ENCODE data around the gene BMP6.

BMP6 gene

GRCh38 chr6:7691675-7692452 lies 34.0 kb upstream of the BMP6 start:
- DNase-seq, result no peak
- H3K27ac ChIP-seq (ENCODE audit: insufficient read depth, low read length, poor library complexity, severe bottlenecking), result no peak overlapping the region
- H3K4me3 ChIP-seq (ENCODE audit: insufficient read depth, low read depth, low read length, poor library complexity, severe bottlenecking), result no peak overlapping the region

GRCh38 chr6:7692453-7692784 lies 33.5 kb upstream of the BMP6 start:
- Histone ChIP-seq H3K9me3 (ENCODE audit: control insufficient read depth, low read length) (no peaks in the 10 kb centered on the region), H3K27ac (ENCODE audit: insufficient read depth, low read length, poor library complexity, severe bottlenecking) (no peak overlapping the region), H3K36me3 (ENCODE audit: control insufficient read depth, insufficient read depth, low read length) (no peaks in the 10 kb centered on the region), H3K4me1 (ENCODE audit: control insufficient read depth, insufficient read depth, low read length, poor library complexity, severe bottlenecking) (no peaks in the 10 kb centered on the region), H3K27me3 (replicated peaks; ENCODE audit: control insufficient read depth, insufficient read depth, low read length, poor library complexity, severe bottlenecking) (no peaks in the 10 kb centered on the region), H3K4me3 (ENCODE audit: insufficient read depth, low read depth, low read length, poor library complexity, severe bottlenecking) (no peak overlapping the region)
- DNase-seq, result no peak

More at GRCh38 chr6:7691675-7692452, 34.0 kb upstream of the BMP6 start:
- Histone ChIP-seq H3K9me3 (ENCODE audit: control insufficient read depth, low read length) (no peaks in the 10 kb centered on the region), H3K4me1 (ENCODE audit: control insufficient read depth, insufficient read depth, low read length, poor library complexity, severe bottlenecking) (no peaks in the 10 kb centered on the region), H3K36me3 (ENCODE audit: control insufficient read depth, insufficient read depth, low read length) (no peaks in the 10 kb centered on the region), H3K27me3 (replicated peaks; ENCODE audit: control insufficient read depth, insufficient read depth, low read length, poor library complexity, severe bottlenecking) (no peaks in the 10 kb centered on the region)

GRCh38 chr6:7693827-7694226 lies 32.1 kb upstream of the BMP6 start:
- Histone ChIP-seq H3K4me3 (ENCODE audit: insufficient read depth, low read depth, low read length, poor library complexity, severe bottlenecking) (no peak overlapping the region), H3K27ac (ENCODE audit: insufficient read depth, low read length, poor library complexity, severe bottlenecking) (no peak overlapping the region), H3K9me3 (ENCODE audit: control insufficient read depth, low read length) (no peaks in the 10 kb centered on the region), H3K36me3 (ENCODE audit: control insufficient read depth, insufficient read depth, low read length) (no peaks in the 10 kb centered on the region), H3K4me1 (ENCODE audit: control insufficient read depth, insufficient read depth, low read length, poor library complexity, severe bottlenecking) (no peaks in the 10 kb centered on the region), H3K27me3 (replicated peaks; ENCODE audit: control insufficient read depth, insufficient read depth, low read length, poor library complexity, severe bottlenecking) (no peaks in the 10 kb centered on the region)
- DNase-seq, result no peak

- Histone ChIP-seq H3K9me3 (ENCODE audit: control insufficient read depth, low read length) (no peaks in the 10 kb centered on the region), H3K27me3 (replicated peaks; ENCODE audit: control insufficient read depth, insufficient read depth, low read length, poor library complexity, severe bottlenecking) (no peaks in the 10 kb centered on the region), H3K36me3 (ENCODE audit: control insufficient read depth, insufficient read depth, low read length) (no peaks in the 10 kb centered on the region), H3K4me3 (ENCODE audit: insufficient read depth, low read depth, low read length, poor library complexity, severe bottlenecking) (no peak overlapping the region), H3K27ac (ENCODE audit: insufficient read depth, low read length, poor library complexity, severe bottlenecking) (no peak overlapping the region), H3K4me1 (ENCODE audit: control insufficient read depth, insufficient read depth, low read length, poor library complexity, severe bottlenecking) (no peaks in the 10 kb centered on the region)
- no peak for DNase-seq
These were observed 29.8 kb upstream of the BMP6 start for GRCh38 chr6:7696061-7696460.

GRCh38 chr6:7697432-7697819 lies 28.5 kb upstream of the BMP6 start:
- Histone ChIP-seq H3K4me1 (ENCODE audit: control insufficient read depth, insufficient read depth, low read length, poor library complexity, severe bottlenecking) (no peaks in the 10 kb centered on the region), H3K9me3 (ENCODE audit: control insufficient read depth, low read length) (no peaks in the 10 kb centered on the region), H3K27ac (ENCODE audit: insufficient read depth, low read length, poor library complexity, severe bottlenecking) (no peak overlapping the region), H3K27me3 (replicated peaks; ENCODE audit: control insufficient read depth, insufficient read depth, low read length, poor library complexity, severe bottlenecking) (no peaks in the 10 kb centered on the region), H3K36me3 (ENCODE audit: control insufficient read depth, insufficient read depth, low read length) (no peaks in the 10 kb centered on the region), H3K4me3 (ENCODE audit: insufficient read depth, low read depth, low read length, poor library complexity, severe bottlenecking) (no peak overlapping the region)
- DNase-seq, result no peak

GRCh38 chr6:7697820-7698623 lies 27.9 kb upstream of the BMP6 start:
- Histone ChIP-seq H3K9me3 (ENCODE audit: control insufficient read depth, low read length) (no peaks in the 10 kb centered on the region), H3K27me3 (replicated peaks; ENCODE audit: control insufficient read depth, insufficient read depth, low read length, poor library complexity, severe bottlenecking) (no peaks in the 10 kb centered on the region), H3K27ac (ENCODE audit: insufficient read depth, low read length, poor library complexity, severe bottlenecking) (no peak overlapping the region), H3K36me3 (ENCODE audit: control insufficient read depth, insufficient read depth, low read length) (no peaks in the 10 kb centered on the region), H3K4me1 (ENCODE audit: control insufficient read depth, insufficient read depth, low read length, poor library complexity, severe bottlenecking) (no peaks in the 10 kb centered on the region), H3K4me3 (ENCODE audit: insufficient read depth, low read depth, low read length, poor library complexity, severe bottlenecking) (no peak overlapping the region)
- no peak for DNase-seq

GRCh38 chr6:7701212-7701834 lies 24.6 kb upstream of the BMP6 start:
- Histone ChIP-seq H3K4me3 (ENCODE audit: insufficient read depth, low read depth, low read length, poor library complexity, severe bottlenecking) (no peak overlapping the region), H3K27ac (ENCODE audit: insufficient read depth, low read length, poor library complexity, severe bottlenecking) (no peak overlapping the region), H3K36me3 (ENCODE audit: control insufficient read depth, insufficient read depth, low read length) (no peaks in the 10 kb centered on the region), H3K4me1 (ENCODE audit: control insufficient read depth, insufficient read depth, low read length, poor library complexity, severe bottlenecking) (no peaks in the 10 kb centered on the region), H3K27me3 (replicated peaks; ENCODE audit: control insufficient read depth, insufficient read depth, low read length, poor library complexity, severe bottlenecking) (no peaks in the 10 kb centered on the region), H3K9me3 (ENCODE audit: control insufficient read depth, low read length) (no peaks in the 10 kb centered on the region)
- DNase-seq, result no peak

GRCh38 chr6:7703148-7703680 lies 22.7 kb upstream of the BMP6 start:
- Histone ChIP-seq H3K4me1 (ENCODE audit: control insufficient read depth, insufficient read depth, low read length, poor library complexity, severe bottlenecking) (no peaks in the 10 kb centered on the region), H3K27ac (ENCODE audit: insufficient read depth, low read length, poor library complexity, severe bottlenecking) (no peak overlapping the region)

GRCh38 chr6:7705483-7705882 lies 20.4 kb upstream of the BMP6 start:
- Histone ChIP-seq H3K4me3 (ENCODE audit: insufficient read depth, low read depth, low read length, poor library complexity, severe bottlenecking) (no peak overlapping the region), H3K27me3 (replicated peaks; ENCODE audit: control insufficient read depth, insufficient read depth, low read length, poor library complexity, severe bottlenecking) (no peaks in the 10 kb centered on the region), H3K36me3 (ENCODE audit: control insufficient read depth, insufficient read depth, low read length) (no peaks in the 10 kb centered on the region), H3K4me1 (ENCODE audit: control insufficient read depth, insufficient read depth, low read length, poor library complexity, severe bottlenecking) (no peaks in the 10 kb centered on the region), H3K27ac (ENCODE audit: insufficient read depth, low read length, poor library complexity, severe bottlenecking) (no peak overlapping the region), H3K9me3 (ENCODE audit: control insufficient read depth, low read length) (no peaks in the 10 kb centered on the region)
- no peak for DNase-seq

More at GRCh38 chr6:7703148-7703680, 22.7 kb upstream of the BMP6 start:
- H3K9me3 ChIP-seq (ENCODE audit: control insufficient read depth, low read length), result no peaks in the 10 kb centered on the region
- no peaks in the 10 kb centered on the region for H3K27me3 ChIP-seq (replicated peaks; ENCODE audit: control insufficient read depth, insufficient read depth, low read length, poor library complexity, severe bottlenecking)
- no peak for DNase-seq
- no peak overlapping the region for H3K4me3 ChIP-seq (ENCODE audit: insufficient read depth, low read depth, low read length, poor library complexity, severe bottlenecking)
- H3K36me3 ChIP-seq (ENCODE audit: control insufficient read depth, insufficient read depth, low read length), result no peaks in the 10 kb centered on the region

- no peaks in the 10 kb centered on the region for H3K27me3 ChIP-seq (replicated peaks; ENCODE audit: control insufficient read depth, insufficient read depth, low read length, poor library complexity, severe bottlenecking)
- H3K9me3 ChIP-seq (ENCODE audit: control insufficient read depth, low read length), result no peaks in the 10 kb centered on the region
- no peaks in the 10 kb centered on the region for H3K36me3 ChIP-seq (ENCODE audit: control insufficient read depth, insufficient read depth, low read length)
- H3K27ac ChIP-seq (ENCODE audit: insufficient read depth, low read length, poor library complexity, severe bottlenecking), result no peak overlapping the region
- no peaks in the 10 kb centered on the region for H3K4me1 ChIP-seq (ENCODE audit: control insufficient read depth, insufficient read depth, low read length, poor library complexity, severe bottlenecking)
- H3K4me3 ChIP-seq (ENCODE audit: insufficient read depth, low read depth, low read length, poor library complexity, severe bottlenecking), result no peak overlapping the region
- no peak for DNase-seq
These were observed 19.6 kb upstream of the BMP6 start for GRCh38 chr6:7706269-7706668.

All from effector memory CD4-positive, alpha-beta T cell (primary cell).